HG03135 (cell line): ENCODE data around the gene SGMS1.
A peak's percentile ranks its signal among the peaks of the same experiment; 100 is the strongest.
"Not testable (repeated sequence)": the region's sequence is repeated elsewhere in the genome, so short reads cannot be mapped to it uniquely, and the experiment has no call there.

ENCODE experiments used
- ATAC-seq: cut with Tn5 transposase; IDR thresholded peaks from one replicate; pipeline ENCODE4 v1.9.1; 2021; ENCODE audit warnings: mild to moderate bottlenecking, moderate library complexity; ENCODE audit not compliant: unreplicated experiment

The SGMS1 gene

GRCh38 chr10:50471583-50471975, 152.2 kb downstream of the SGMS1 start:
- ATAC-seq, result no peak

GRCh38 chr10:50470798-50471582, 152.8 kb downstream of the SGMS1 start:
- no peak for ATAC-seq

- ATAC-seq, result no peak
Measured at GRCh38 chr10:50470345-50470744, 153.4 kb downstream of the SGMS1 start.

- no peak for ATAC-seq
Measured at GRCh38 chr10:50469778-50470193, 154.0 kb downstream of the SGMS1 start.

GRCh38 chr10:50469288-50469687, 154.5 kb downstream of the SGMS1 start:
- ATAC-seq, result no peak

- no peak for ATAC-seq
Measured at GRCh38 chr10:50467209-50467608, 156.5 kb downstream of the SGMS1 start.

GRCh38 chr10:50464004-50464409, 159.7 kb downstream of the SGMS1 start:
- ATAC-seq, result no peak

GRCh38 chr10:50461834-50462233, 161.9 kb downstream of the SGMS1 start:
- ATAC-seq, result no peak

- ATAC-seq, result no peak
Measured at GRCh38 chr10:50461123-50461522, 162.6 kb downstream of the SGMS1 start.

- ATAC-seq, result no peak
Measured at GRCh38 chr10:50456719-50457118, 167.0 kb downstream of the SGMS1 start.

GRCh38 chr10:50453940-50454339, 169.8 kb downstream of the SGMS1 start:
- no peak for ATAC-seq

GRCh38 chr10:50452603-50453002, 171.2 kb downstream of the SGMS1 start:
- peak; percentile 44 for ATAC-seq

GRCh38 chr10:50447691-50448090, 176.1 kb downstream of the SGMS1 start:
- no peak for ATAC-seq

GRCh38 chr10:50445777-50446176, 178.0 kb downstream of the SGMS1 start:
- not testable (repeated sequence) for ATAC-seq

GRCh38 chr10:50440489-50440888, 183.3 kb downstream of the SGMS1 start:
- ATAC-seq, result no peak

- ATAC-seq, result no peak
Measured at GRCh38 chr10:50439806-50440205, 183.9 kb downstream of the SGMS1 start.

GRCh38 chr10:50439187-50439586, 184.6 kb downstream of the SGMS1 start:
- ATAC-seq, result no peak

GRCh38 chr10:50438049-50438936, 185.5 kb downstream of the SGMS1 start:
- peak; percentile 40 for ATAC-seq

- ATAC-seq, result peak; percentile 43
Measured at GRCh38 chr10:50437248-50437647, 186.5 kb downstream of the SGMS1 start.

GRCh38 chr10:50436805-50437204, 187.0 kb downstream of the SGMS1 start:
- ATAC-seq, result no peak

- ATAC-seq, result peak; percentile 48
Measured at GRCh38 chr10:50432211-50433009, 191.3 kb downstream of the SGMS1 start.
